Head of caudate nucleus (tissue), 42 donors: ENCODE data around the gene NEK10.
"Not testable (repeated sequence)": the region's sequence is repeated elsewhere in the genome, so short reads cannot be mapped to it uniquely, and the experiment has no call there.

Experiments used
- DNase-seq, 42 donors: peaks; one replicate each; pipeline versions ENCODE4 v3.0.0 to v3.0.0-alpha.2; 2020 to 2021; ENCODE audit warnings: mixed read lengths in 7 of 42
- intact Hi-C: fragments of 100-400 bp; cut with DNase I; formaldehyde crosslinking; loops from one replicate; pipeline ENCODE4 v1.15.0; 2022

Gene NEK10

GRCh38 chr3:27356976-27357375 is 12.2 kb downstream of the NEK10 start:
- DNase-seq: no peak
- intact Hi-C loops: no loop called here

DNA sequence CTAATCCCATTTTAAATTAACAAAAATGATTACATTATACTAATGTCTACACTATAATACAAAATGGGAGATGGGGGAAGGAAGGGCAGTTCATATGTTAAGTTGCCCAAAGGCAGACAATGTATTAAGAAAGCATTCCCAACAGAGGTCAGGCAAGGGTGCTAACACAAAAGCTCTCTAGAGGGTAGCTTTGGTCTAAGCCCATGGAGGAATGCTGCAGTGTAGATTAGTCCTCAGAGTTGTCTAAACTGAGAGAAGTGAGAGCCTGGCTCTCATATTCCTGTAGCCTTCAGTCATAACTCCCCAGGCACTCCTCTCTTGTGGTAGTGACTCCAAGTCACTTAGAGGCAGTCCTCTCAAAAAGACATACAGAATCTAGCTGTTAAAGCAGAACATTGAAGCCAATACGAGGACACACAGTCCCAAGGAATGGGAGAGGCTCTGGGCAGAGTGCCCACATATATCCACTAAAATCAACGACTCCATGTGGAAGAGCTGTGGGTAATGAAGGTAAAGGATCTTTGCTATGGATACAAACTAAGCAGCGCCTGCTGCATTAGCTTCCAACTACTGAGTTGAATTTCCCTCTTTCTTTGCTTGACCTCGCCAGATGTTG is 14.5 kb downstream of the NEK10 start:
- intact Hi-C loops: no loop called here

GRCh38 chr3:27354161-27354560 is 15.0 kb downstream of the NEK10 start:
- DNase-seq: no peak
- intact Hi-C loops: no loop called here

More for the DNA sequence above, 14.5 kb downstream of the NEK10 start:
- no peak for DNase-seq

- intact Hi-C loops: no loop called here
- no peak for DNase-seq
These were observed 16.0 kb downstream of the NEK10 start for GRCh38 chr3:27353221-27353620.

DNA sequence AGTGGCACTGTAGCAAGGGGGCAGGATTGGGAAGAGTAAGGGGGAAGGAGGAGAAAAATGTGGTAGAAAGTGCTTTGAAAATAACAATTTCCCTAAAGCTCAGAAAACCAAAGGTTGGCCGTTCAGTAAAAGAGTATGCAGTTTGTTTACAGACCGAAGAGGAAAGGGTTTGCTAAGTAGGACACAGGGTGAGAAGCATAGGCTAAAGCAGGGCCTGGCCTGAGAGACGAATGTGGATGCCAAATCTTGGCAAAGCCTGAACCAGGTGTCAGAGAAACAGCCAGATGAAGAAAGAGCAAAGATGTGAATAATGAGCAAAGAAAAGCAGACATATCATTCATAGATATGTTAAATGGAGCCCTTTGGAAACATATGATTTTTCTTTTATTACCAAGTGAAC is 17.1 kb downstream of the NEK10 start:
- no peak for DNase-seq
- intact Hi-C loops: no loop called here

GRCh38 chr3:27349832-27350231 is 19.4 kb downstream of the NEK10 start:
- no peak for DNase-seq

DNA sequence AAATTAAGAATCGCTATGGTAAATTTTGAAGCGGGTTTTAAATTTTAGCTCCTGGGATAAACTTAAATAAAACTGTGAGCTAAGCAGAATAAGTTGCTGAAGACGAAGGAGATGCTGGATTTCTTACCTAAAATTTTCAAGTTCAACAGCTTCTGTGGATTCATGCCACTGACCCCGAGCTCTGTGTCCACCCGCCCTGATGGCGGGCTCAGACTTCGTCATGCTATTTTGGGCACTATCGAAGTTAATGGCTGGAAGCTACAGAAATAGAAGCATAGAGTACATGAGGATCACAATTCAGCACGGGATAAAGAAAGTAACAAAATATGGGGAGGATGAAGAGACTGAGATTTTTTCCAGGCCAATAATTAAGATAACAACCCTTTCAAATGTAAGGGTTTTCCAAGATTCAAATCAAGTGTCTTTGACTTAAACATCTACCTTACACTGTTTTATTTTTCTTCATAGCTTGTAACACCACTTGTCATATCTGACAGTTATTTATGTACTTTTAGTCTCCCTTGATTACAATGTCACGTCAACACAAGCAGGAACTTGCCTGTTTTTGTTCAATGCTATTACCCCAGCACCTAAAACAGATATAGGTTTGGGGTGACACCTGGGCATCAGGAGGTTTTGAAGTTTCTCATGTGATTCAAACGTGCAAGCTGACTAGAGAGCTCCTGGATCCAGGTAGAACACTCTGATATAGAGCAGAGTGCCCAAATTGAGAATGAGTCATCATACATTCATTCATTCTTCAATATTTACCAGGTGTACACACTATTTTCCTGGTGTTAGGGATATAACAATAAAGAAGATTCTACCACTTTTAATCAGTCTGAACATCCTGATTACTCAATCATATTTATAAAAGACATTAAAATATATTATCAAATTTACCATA is 23.0 kb downstream of the NEK10 start:
- intact Hi-C loops: no loop called here
- DNase-seq: no peak

More at GRCh38 chr3:27349832-27350231, 19.4 kb downstream of the NEK10 start:
- intact Hi-C loops: no loop called here

DNA sequence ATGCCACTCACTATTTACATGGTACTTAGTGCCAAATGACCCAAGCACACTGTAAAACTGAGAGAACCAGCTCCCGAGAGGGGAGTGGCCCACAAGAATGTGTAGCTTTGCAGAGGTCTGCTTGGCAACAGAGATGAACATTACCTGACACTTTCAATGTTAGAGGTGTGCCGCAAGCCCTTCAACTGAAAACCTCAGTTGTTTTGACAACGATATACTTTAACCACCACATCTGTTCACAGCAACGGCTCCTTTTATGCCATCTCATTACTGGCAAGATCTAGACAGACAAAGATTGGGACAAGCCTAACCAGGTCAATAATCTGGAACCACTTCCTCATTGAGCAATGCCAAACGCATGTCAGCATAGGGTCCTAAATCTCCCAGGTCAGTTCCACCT is 23.7 kb downstream of the NEK10 start:
- intact Hi-C loops: no loop called here
- DNase-seq: no peak

- intact Hi-C loops: no loop called here
- no peak for DNase-seq
These were observed 24.1 kb downstream of the NEK10 start for GRCh38 chr3:27345045-27345444.

DNA sequence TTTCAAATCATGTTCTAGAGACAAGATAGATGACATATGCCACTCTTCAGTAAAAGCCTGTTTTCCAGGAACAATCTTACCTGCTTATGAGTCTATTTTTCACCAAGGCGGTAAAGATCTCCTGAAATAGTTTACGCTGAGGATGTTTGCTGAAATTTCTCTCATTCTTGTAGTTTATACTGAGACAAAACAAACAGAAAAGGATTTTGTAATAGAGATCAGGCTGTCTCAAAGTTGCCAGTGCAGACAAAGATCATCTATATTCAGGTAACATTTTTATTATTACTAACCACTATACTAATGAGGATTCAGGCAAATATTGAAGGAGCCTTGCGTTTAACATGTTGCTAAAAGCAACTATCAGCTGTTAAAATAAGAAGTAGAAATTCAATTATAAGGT is 25.0 kb downstream of the NEK10 start:
- intact Hi-C loops: no loop called here
- DNase-seq: no peak

- intact Hi-C loops: no loop called here
These were observed 26.9 kb downstream of the NEK10 start for GRCh38 chr3:27342267-27342666.

DNA sequence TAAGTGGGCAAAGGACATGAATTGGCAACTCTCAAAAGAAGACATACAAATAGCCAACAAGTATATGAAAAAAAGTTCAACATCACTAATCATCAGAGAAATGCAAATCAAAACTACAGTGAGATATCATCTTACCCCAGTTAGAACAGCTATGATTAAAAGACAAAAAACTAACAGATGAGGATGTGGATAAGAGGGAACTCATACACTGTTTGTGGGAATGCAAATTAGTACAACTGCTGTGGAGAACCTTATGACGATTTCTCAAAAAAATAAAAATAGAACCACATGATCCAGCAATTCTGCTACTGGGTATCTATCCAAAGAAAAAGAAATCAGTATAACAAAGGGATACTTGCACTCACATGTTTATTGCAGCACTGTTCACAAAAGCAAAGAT is 28.6 kb downstream of the NEK10 start:
- intact Hi-C loops: no loop called here
- DNase-seq: no peak

More at GRCh38 chr3:27342267-27342666, 26.9 kb downstream of the NEK10 start:
- DNase-seq: no peak

DNA sequence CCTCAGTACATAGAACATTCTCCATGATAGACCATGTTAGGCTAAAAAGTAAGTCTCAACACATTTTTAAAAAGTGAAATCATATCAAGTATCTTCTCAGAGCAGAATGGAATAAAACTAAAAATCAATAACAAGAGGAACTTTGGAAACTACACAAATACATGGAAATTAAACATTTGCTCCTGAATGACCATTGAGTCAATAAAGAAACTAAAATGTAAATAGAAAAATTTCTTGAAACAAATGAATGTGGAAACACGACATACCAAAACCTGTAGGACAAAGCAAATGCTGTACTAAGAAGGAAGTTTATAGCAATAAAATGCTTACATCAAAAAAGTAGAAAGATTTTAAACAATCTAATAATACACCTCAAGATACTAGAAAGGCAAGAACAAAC is 33.6 kb downstream of the NEK10 start:
- intact Hi-C loops: no loop called here
- DNase-seq: no peak

GRCh38 chr3:27333843-27334242 is 35.3 kb downstream of the NEK10 start:
- intact Hi-C loops: no loop called here
- DNase-seq: no peak

DNA sequence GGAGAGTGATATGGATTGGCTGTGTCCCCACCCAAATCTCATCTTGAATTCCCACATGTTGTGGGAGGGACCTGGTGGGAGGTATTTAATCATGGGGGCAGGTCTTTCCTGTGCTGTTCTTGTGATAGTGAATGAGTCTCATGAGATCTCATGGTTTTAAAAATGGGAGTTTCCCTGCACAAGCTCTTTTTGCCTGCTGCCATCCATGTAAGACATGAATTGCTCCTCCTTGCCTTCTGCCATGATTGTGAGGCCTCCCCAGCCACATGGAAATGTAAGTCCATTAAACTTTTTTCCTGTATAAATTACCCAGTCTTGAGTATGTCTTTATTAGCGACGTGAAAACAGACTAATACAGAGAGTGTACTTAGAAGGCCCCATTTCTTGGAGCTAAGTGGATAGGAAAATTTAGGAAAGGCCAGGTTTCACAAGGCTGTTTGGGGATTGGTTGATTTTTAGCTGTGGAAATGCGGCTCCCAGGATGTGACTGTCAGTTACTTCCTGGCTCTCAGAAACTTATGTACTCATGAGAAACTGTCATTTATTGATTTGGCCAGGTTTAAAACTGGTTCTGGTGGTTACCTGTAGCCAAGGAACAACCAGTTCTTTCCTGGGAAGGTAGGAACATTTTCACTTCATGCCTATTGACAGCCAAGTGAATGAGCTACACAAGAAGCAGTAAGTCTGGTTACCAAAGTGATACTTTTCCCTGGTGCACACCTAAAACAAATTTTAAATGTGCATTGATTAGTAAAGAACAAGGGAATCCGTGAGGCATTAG is 40.0 kb downstream of the NEK10 start:
- DNase-seq, intact Hi-C loops: not testable (repeated sequence)

DNA sequence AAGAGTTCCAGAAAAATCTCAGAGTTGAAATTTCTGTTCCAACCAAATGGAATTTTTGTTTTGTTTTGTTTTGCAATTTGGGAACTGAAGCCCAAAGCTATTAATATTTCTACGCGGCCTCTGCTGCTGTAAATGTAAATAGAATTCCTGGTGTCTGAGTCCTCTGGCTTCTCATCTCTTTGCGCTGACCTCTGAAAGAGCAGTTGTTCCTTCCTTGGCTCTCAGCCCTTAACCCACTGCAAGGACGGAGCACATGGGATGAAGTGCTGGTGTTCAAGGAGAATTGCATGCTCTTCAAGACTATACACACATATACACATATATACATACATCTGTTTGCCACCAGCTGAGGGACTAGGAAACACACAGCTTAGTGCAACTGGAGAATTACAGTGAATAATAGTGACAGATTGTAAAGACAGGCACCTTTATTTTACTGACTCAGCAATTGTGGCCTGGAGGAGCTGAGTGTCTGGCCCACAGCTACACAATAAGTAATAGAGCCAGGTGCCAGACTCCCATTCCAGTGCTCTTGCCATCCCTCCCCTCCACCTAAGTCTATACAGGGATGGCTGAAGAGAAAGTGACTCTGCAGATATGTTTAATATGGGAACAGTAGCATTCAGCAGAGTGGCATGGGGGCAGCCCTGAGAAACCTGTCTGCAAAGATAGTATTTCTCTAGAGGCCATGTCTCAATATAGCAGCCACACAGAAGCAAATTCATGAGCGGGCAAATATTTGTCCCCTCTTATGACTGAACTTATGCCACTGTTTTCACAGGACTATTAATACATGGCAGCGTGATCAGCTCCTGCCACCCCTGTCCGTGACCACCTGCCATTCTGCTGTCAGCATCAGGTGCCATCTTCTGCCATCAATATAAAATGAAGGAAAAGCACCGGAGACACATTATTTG is 42.3 kb downstream of the NEK10 start:
- intact Hi-C loops: no loop called here
- DNase-seq: no peak

DNA sequence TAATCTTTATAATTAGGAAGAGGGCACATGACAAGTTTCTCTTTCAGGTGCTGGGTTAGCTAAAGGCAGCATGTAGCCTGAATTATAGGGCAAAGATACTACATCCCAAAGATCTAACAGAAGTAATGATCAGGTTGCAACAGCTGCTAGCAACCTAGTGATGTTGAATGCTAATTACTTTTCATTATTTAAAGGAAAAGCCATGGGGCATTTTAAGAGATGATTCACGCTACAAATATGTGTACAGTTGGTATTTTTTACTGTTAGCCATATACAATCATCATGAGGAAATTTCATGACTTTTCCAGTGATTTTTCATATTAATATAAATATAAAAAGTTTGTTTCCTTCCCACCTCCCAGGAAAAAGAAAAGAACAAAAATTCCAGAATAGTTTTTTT is 43.0 kb downstream of the NEK10 start:
- intact Hi-C loops: no loop called here
- DNase-seq: no peak

GRCh38 chr3:27325419-27325818 is 43.8 kb downstream of the NEK10 start:
- intact Hi-C loops: no loop called here
- DNase-seq: no peak

DNA sequence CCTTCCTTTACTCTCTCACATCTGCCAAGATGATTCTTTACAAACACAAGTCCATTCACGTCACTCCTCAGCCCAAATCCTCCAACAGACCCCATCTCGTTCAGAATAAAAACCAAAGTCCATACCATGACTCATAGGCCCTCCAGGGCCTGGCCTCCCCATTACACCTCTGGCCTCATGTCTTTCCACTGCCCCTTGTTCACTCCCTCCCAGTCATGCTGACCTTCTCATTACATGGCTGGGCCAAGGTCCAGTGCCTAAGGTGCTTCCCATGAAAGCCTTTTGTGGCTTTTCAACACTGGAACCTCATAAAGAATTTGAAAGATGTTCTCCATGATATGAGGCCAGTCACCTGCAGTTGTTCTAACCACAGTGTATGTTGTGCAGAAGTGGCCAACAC is 44.5 kb downstream of the NEK10 start:
- intact Hi-C loops: no loop called here
- DNase-seq: no peak
